Omental fat pad (tissue), 4 donors: Measurements from ENCODE around the gene MAST3. TPM values are rescaled to one million over a fixed set of nuclear protein-coding genes. Genes with fewer than 3 reads are reported as not detected.

Experiments
- ATAC-seq: fragments of 150-250 bp; one replicate; pipeline ENCODE4 v1.9.1; 2016; ENCODE audit warnings: mild to moderate bottlenecking, moderate library complexity; ENCODE audit not compliant: low FRiP score
- DNase-seq: peaks from one replicate; pipeline ENCODE4 v3.0.0-alpha.2; 2019; ENCODE audit warnings: low spot score
- CTCF ChIP-seq, 3 donors: fragments of 450-650 bp; IDR thresholded peaks; one replicate each; pipeline ENCODE4 v1.5.1; 2016 to 2017; ENCODE audit warnings: antibody characterized with exemption in 3 of 3, mild to moderate bottlenecking in 3 of 3, moderate library complexity in 2 of 3
- total RNA-seq, 4 donors: library from RNA; depleted of rRNA; stranded (reverse); fragments of >200 nt; gene quantifications; one replicate each; pipeline ENCODE4 v1.1.0, GENCODE V29; 2016

The MAST3 gene
- total RNA-seq, 4 donors from 2014 or later = 4.5 to 14.8 (median 8.9) TPM

- no peak for ATAC-seq
- no peak for DNase-seq
- TF ChIP-seq CTCF (IDR thresholded peaks at IDR 0.05) = no peak
Observed at GRCh38 chr19:18130523-18131242, 33.1 kb downstream of the MAST3 start.

DNA sequence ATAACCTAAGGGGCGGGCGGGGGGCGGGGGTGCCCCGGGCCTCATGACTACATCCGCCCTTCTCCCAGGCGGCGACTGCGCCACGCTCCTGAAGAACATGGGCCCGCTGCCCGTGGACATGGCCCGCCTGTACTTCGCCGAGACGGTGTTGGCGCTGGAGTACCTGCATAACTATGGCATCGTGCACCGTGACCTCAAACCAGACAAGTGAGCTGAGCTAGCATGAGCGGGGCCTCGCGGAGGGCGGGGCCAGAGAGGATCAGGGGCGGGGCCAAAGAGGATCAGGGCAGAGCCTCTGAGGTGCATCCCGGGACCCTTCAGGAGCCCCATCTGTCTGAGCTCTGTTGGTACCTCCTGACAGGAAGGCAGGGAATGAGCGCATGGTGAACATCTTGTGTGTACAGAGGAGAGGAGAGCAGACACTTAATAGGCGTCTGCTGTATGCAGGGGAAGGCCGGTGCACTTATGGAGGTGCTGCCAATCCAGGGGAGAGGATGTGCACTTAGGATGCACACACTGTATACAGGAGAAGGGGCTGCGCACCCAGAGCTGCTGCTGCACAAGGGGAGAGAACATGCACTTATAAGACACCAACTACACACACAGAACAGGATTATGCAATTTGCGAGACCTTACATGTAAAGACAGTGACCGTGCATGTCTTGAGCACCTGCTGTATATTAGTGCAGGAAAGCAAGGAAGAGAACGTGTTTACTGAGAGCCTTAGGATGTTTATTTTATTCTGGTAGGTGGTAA lies 34.4 kb downstream of the MAST3 start:
- ATAC-seq (no peak), DNase-seq (no peak)
- TF ChIP-seq CTCF (IDR thresholded peaks at IDR 0.05) = no peak

DNA sequence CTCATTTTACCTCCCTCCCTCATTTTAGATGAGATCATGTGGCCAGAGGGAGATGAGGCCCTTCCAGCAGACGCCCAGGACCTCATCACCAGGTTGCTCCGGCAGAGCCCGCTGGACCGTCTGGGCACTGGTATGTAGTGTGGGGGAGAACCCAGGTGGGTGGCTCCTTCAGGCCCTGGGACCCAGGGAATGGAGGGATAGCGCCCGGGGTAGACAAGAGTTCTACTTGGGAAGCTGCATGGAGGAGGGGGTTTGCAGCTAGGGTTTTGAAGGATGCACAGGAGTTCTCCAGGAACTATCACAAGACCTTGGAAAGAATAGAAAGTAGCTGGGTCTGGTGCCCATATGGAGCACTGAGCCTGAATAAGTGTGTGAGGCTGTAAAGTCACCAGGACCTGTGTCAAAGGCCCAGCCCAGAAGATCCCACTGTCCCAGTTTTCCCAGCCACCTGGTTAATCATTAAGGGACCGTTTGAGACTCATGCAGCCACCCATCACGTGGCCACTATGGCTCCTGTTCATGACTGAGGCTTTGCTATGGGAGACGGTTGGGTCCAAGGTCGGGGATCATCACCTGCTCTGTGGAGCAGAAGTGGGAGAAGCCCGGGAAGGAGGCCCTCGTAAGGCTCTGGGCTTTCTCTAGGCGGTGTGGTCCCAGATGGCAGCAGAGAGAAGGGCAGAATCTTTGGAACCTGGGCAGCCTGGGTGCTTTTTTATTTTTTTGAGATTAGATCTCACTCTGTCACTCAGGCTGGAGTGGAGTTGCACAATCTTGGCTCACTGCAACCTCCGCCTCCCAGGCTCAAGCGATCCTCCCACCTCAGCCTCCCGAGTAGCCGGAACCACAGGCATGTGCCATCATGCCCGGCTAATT lies 38.4 kb downstream of the MAST3 start:
- ATAC-seq = no peak
- TF ChIP-seq CTCF (IDR thresholded peaks at IDR 0.05) = no peak
- no peak for DNase-seq

GRCh38 chr19:18137242-18137641 lies 39.7 kb downstream of the MAST3 start:
- DNase-seq (no peak), ATAC-seq (no peak)
- TF ChIP-seq CTCF (IDR thresholded peaks at IDR 0.05) = no peak

DNA sequence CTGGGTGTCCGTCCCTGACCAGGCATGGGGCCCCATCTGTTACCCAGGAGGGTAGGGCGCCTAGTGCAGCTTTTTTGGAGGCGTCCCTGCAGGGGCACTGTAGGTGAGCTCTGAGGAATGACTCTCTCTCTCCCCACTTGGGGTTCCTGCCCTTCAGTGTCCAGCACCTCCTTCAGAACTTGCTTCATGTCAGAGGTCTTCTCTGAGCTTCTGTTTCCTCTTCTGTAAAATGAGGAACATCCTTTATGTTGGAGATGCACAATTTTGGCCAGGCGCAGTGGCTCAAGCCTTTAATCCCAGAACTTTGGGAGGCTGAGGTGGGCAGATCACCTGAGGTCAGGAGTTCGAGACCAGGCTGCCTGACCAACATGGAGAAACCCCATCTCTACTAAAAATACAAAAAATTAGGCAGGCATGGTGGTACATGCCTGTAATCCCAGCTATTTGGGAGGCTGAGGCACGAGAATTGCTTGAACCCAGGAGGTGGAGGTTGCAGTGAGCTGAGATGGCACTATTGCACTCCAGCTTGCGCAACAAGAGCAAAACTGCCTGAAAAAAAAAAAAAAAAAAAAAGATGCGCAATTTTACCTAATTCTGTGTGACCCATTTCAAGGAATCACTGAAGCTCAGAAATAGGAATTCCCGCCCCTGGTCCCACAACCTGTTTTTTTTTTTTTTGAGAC lies 40.2 kb downstream of the MAST3 start:
- no peak for DNase-seq

More for the DNA sequence above, 40.2 kb downstream of the MAST3 start:
- TF ChIP-seq CTCF (IDR thresholded peaks at IDR 0.05) = no peak
- ATAC-seq = no peak
